HG03135 (cell line): Measurements from ENCODE around the gene ABCC1.
"Not testable (repeated sequence)": the region's sequence is repeated elsewhere in the genome, so short reads cannot be mapped to it uniquely, and the experiment has no call there.

Experiments used
- ATAC-seq: cut with Tn5 transposase; IDR thresholded peaks from one replicate; pipeline ENCODE4 v1.9.1; 2021; ENCODE audit warnings: mild to moderate bottlenecking, moderate library complexity; ENCODE audit not compliant: unreplicated experiment

The ABCC1 gene

GRCh38 chr16:16131659-16132058, 182.2 kb downstream of the ABCC1 start:
- ATAC-seq, result no peak

GRCh38 chr16:16133943-16134604, 184.7 kb downstream of the ABCC1 start:
- no peak for ATAC-seq

- no peak for ATAC-seq
Observed at GRCh38 chr16:16136588-16136987, 187.2 kb downstream of the ABCC1 start.

DNA sequence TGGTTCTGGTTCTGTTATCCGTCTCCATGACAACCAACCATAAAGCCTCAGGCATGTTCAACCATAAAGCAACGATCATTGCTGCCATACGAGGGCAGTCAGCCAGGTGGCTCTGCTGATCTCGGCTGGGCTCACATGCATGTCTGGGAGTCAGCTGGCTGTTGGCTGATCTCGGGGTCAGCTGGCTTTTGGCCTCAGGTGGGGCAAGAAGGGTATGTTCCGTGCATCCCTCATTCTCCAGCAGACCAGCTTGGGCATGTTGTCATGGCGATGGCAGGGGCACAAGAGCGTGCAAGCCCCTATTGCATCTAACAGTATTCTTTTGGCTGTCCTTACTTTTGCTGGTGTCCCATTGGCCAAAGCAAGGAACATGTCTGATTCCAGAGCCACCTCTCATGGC, 187.7 kb downstream of the ABCC1 start:
- ATAC-seq, result no peak

DNA sequence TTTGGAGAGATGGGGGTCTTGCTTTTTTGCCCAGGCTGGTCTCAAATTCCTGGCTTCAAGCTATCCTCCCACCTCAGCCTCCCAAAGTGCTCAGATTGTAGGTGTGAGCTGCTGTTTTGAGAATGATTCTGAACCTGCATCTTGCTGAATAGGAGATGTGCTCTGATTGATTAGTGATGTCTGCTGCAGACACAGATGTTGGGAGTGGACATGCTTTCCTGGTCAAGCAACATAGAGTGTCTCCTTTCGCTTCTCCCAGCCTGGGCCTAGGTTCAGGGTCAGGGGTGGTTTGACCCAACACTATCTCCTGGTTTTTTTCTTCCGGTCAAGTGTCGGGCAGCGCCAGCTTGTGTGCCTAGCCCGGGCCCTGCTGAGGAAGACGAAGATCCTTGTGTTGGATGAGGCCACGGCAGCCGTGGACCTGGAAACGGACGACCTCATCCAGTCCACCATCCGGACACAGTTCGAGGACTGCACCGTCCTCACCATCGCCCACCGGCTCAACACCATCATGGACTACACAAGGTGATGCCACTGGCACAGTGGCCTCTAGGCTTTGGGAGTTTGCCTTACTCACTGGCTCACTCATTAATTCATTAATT, 188.7 kb downstream of the ABCC1 start:
- no peak for ATAC-seq

GRCh38 chr16:16139061-16139460, 189.6 kb downstream of the ABCC1 start:
- no peak for ATAC-seq

DNA sequence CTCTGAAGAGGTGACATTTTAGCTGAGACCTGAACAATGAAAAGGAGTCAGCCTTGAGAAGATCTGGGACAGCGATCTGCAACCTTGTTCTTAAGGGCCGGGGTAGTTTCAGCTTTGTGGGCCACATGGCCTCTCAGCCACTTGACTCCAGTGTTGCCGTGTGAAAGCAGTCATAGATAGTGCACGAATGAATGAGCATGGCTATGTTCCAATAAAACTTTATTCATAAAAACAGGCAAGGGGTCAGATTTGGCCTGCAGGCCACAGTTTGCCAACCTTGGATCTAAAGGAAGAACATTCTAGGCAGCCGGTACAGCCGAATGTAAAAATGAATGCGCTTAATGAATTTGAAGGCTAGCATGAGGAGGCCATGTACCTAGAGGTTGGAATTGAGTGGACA, 190.4 kb downstream of the ABCC1 start:
- no peak for ATAC-seq

DNA sequence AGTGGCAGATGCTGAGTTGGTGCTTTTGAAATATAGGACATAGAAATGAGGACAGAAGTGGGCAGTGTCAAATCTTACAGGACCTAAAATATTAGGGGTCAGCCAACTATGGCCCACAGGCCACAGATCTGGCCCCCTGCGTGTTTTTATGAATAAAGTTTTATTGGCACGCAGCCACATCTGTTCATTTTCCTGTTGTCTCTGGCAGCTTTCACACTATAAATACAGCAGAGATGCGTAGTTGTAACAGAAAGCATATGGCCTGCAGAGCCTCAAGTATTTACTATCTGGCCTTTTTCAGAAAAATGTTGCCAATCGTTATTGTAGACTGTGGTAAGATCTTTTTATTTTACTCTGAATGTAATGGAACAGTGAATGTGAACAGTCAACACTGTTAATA, 191.1 kb downstream of the ABCC1 start:
- ATAC-seq, result no peak

DNA sequence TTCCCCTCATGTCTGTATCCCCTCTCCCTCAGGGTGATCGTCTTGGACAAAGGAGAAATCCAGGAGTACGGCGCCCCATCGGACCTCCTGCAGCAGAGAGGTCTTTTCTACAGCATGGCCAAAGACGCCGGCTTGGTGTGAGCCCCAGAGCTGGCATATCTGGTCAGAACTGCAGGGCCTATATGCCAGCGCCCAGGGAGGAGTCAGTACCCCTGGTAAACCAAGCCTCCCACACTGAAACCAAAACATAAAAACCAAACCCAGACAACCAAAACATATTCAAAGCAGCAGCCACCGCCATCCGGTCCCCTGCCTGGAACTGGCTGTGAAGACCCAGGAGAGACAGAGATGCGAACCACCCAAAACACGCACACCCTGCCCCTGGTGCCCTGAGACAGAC, 191.7 kb downstream of the ABCC1 start:
- ATAC-seq, result no peak

- no peak for ATAC-seq
Observed at GRCh38 chr16:16141784-16142396, 192.5 kb downstream of the ABCC1 start.

- ATAC-seq, result no peak
Observed at GRCh38 chr16:16143038-16143763, 193.8 kb downstream of the ABCC1 start.

- ATAC-seq, result no peak
Observed at GRCh38 chr16:16143931-16144330, 194.5 kb downstream of the ABCC1 start.

DNA sequence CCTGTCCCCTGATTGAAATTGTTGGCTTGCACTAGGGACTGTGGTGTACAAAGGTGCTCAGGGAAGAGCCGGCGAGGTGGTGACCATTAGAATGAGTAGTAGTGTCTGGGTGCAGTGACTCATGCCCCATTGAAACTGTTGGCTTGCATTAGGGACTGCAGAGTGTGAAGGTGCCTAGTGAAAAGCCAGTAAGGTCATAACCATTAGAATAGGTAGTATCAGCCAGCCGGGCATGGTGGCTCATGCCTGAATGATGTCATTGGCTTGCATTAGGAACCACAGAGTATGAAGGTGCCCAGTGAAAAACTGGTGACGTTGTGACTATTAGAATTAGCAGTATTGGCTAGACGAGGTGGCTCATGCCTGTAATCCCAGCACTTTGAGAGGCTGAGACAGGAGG, 195.0 kb downstream of the ABCC1 start:
- ATAC-seq, result no peak

DNA sequence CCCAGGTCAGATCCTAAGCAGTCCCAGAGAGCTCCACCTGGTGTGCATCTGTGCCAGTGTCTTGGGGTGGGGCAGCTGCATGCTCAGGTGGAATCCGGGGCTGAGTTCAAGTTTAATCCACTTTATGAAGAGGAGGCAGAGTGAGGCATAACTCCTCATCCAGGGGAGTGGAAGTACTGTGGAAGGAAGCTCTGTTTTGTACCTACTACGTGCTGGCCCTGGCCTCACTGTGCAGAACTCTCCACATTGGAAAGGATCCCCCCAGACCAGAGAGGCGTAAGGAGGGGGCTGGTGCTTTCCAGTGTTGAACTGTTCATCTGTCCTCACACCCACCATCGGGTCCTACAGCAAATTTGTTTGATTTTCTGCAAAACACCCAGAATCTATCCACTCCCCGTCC, 195.9 kb downstream of the ABCC1 start:
- no peak for ATAC-seq

GRCh38 chr16:16146380-16147315, 197.2 kb downstream of the ABCC1 start:
- no peak for ATAC-seq

DNA sequence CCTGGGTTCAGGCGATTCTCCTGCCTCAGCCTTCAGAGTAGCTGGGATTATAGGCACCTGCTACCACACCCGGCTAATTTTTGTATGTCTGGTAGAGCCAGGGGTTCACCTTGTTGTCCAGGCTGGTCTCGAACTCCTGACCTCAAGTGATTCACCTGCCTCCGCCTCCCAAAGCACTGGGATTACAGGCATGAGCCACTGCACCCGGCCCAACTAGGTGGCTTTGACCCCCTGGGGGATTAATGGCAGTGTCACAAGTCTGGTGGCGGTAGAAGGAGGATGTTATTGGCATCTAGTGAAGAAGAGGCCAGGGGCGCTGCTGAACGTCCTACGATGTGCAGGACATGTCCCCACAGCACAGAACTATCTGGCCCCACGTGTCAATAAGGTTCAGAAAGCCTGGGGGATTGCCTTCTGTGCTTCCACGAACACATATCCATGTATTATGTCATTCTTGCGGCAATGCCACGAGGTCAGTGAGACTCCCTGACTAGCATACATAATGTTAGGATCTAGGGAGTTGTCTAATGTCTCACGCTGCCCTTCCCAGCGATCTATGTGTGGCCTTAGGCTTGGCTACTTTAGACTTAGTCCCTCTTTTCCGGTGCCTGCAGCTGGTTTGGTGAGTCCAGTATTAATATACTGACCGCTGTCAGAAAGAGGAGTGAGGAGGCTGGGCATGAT, 198.0 kb downstream of the ABCC1 start:
- ATAC-seq, result no peak

DNA sequence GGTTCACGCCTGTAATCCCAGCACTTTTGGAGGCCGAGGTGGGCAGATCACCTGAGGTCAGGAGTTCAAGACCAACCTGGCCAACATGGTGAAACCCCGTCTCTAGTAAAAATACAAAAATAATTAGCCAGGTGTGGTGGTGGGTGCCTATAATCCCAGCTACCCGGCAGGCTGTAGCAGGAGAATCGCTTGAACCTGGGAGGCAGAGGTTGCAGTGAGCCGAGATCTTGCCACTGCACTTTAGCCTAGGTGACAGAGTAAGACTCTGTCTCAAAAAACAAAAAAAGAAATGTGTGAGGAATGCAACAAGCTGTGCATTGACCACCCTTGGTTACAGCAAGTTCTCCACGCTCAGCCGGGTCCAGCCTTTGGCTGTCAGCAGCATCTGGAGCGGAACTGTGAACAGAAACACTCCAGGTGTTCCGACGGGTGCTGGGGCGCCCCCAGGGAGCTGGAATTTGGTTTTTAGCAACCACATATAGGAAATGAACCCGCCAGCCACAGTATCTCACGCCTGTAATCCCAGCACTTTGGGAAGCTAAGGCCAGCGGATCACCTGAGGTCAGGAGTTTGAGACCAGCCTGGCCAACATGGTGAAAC, 198.7 kb downstream of the ABCC1 start:
- not testable (repeated sequence) for ATAC-seq

DNA sequence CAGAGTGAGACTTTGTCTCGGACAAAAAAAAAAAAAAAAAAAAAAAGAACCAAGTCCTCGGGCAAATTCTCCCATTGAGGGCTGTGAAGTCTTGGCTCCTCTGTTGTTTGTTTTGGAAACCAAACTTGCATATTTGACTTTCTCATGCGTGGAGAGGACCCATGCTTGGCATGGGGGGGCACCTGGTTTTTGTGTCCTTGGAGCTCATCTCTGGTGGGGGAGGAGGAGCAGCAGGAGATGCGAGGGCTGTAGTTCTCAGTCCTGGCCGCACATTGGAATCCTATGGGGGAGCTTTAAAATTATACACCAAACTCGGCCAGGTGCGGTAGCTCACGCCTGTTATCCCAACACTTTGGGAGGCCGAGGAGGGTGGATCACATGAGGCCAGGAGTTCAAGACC, 199.3 kb downstream of the ABCC1 start:
- no peak for ATAC-seq

DNA sequence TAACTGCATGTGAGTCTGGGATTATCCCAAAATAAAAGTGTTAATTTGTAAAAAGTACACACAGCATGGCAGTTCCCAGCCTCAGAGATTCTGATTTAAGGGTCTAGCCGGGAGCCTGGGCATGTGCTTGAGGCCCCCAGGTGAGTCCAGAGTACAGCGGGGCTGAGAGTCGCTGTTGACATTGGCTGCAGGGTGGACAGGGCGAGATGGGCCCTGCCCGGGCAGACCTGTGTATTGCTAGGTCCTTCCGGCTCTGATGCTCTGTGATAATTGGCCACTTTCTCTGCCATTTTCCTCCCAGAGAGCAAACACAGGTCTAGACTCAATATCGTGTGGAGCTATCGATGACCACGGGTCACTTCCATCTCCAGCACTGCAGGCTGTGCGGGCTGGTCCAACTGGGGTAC, 200.3 kb downstream of the ABCC1 start:
- ATAC-seq, result no peak
